ENCODE data around the gene SVBP. TPM values are rescaled to one million over a fixed set of nuclear protein-coding genes. Genes with fewer than 3 reads are reported as not detected.

Gene SVBP
- total and polyA plus RNA-seq, 5 experiments from 2014 or later, result 20.5 to 54.6 (median 36.2) TPM

Other genes starting within 250 kb of the SVBP start
- gene PPIH, start 159.0 kb downstream of the SVBP start, total RNA-seq, result 10 to 100 TPM; 46.3 to 49.4 TPM
- gene PPIH, start 159.0 kb downstream of the SVBP start, polyA plus RNA-seq, result 100 to 1,000 TPM in 1 of 3 donors, 10 to 100 TPM in 2; 82.3 to 100 (median 85.0) TPM
- 100 to 1,000 TPM; 308 to 319 TPM for gene YBX1, start 135.0 kb downstream of the SVBP start, total RNA-seq
- 10 to 100 TPM; 80.5 to 89.2 (median 83.0) TPM for gene YBX1, start 135.0 kb downstream of the SVBP start, polyA plus RNA-seq
- not detected for gene CLDN19, start 77.2 kb downstream of the SVBP start, total RNA-seq
- gene CLDN19, start 77.2 kb downstream of the SVBP start, polyA plus RNA-seq, result not detected
- gene P3H1, start 50.4 kb downstream of the SVBP start, total RNA-seq, result 10 to 100 TPM; 48.4 to 55.2 TPM
- 10 to 100 TPM in 1 of 3 donors, 1 to 10 TPM in 2; 4.3 to 11.1 (median 6.9) TPM for gene P3H1, start 50.4 kb downstream of the SVBP start, polyA plus RNA-seq
- gene C1orf50, start 50.1 kb downstream of the SVBP start, total RNA-seq, result 10 to 100 TPM; 22.4 to 25.1 TPM
- gene C1orf50, start 50.1 kb downstream of the SVBP start, polyA plus RNA-seq, result 1 to 10 TPM; 2.6 to 3.2 (median 3.1) TPM
- gene TMEM269, start 32.4 kb downstream of the SVBP start, total RNA-seq, result 1 to 10 TPM in 1 of 2 experiments, under 1 TPM in 1; 0.49 to 1.0 TPM
- gene TMEM269, start 32.4 kb downstream of the SVBP start, polyA plus RNA-seq, result under 1 TPM in 1 of 3 donors, not detected in 2; 0.06 TPM
- 1 to 10 TPM; 7.4 to 9.4 TPM for gene ERMAP, start 275 bp downstream of the SVBP start, total RNA-seq
- 1 to 10 TPM; 1.1 to 2.9 (median 2.7) TPM for gene ERMAP, start 275 bp downstream of the SVBP start, polyA plus RNA-seq
- gene ZNF691, start 29.2 kb upstream of the SVBP start, total RNA-seq, result 10 to 100 TPM; 11.6 to 12.5 TPM
- gene ZNF691, start 29.2 kb upstream of the SVBP start, polyA plus RNA-seq, result 1 to 10 TPM; 8.5 to 9.7 (median 8.8) TPM
- gene SLC2A1, start 141.5 kb upstream of the SVBP start, total RNA-seq, result 10 to 100 TPM; 57.2 to 57.3 TPM
- gene SLC2A1, start 141.5 kb upstream of the SVBP start, polyA plus RNA-seq, result 10 to 100 TPM; 17.7 to 22.8 (median 22.0) TPM

Measured in naive thymus-derived CD8-positive, alpha-beta T cell (primary cell).